Measurements from ENCODE around the gene LYVE1.

The LYVE1 gene

GRCh38 chr11:10591741-10592140 is 23.3 kb upstream of the LYVE1 start:
- DNase-seq (ENCODE audit: low read depth) = no peak

- no peak for DNase-seq (ENCODE audit: low read depth)
Measured at GRCh38 chr11:10590218-10590915, 21.9 kb upstream of the LYVE1 start.

GRCh38 chr11:10588904-10589303 is 20.4 kb upstream of the LYVE1 start:
- no peak for DNase-seq (ENCODE audit: low read depth)

- no peak for DNase-seq (ENCODE audit: low read depth)
Measured at GRCh38 chr11:10587995-10588394, 19.5 kb upstream of the LYVE1 start.

GRCh38 chr11:10587388-10587787 is 18.9 kb upstream of the LYVE1 start:
- no peak for DNase-seq (ENCODE audit: low read depth)

- no peak for DNase-seq (ENCODE audit: low read depth)
Measured at GRCh38 chr11:10584071-10584501, 15.6 kb upstream of the LYVE1 start.

GRCh38 chr11:10581481-10582019 is 13.1 kb upstream of the LYVE1 start:
- DNase-seq (ENCODE audit: low read depth) = no peak

GRCh38 chr11:10580623-10581022 is 12.2 kb upstream of the LYVE1 start:
- DNase-seq (ENCODE audit: low read depth) = no peak

GRCh38 chr11:10579700-10580099 is 11.2 kb upstream of the LYVE1 start:
- no peak for DNase-seq (ENCODE audit: low read depth)

- DNase-seq (ENCODE audit: low read depth) = no peak
Measured at GRCh38 chr11:10576035-10576398, 7.6 kb upstream of the LYVE1 start.

- DNase-seq (ENCODE audit: low read depth) = no peak
Measured at GRCh38 chr11:10575346-10576034, 7.0 kb upstream of the LYVE1 start.

GRCh38 chr11:10573556-10573955 is 5.1 kb upstream of the LYVE1 start:
- no peak for DNase-seq (ENCODE audit: low read depth)

- DNase-seq (ENCODE audit: low read depth) = no peak
Measured at GRCh38 chr11:10573028-10573427, 4.6 kb upstream of the LYVE1 start.

- no peak for DNase-seq (ENCODE audit: low read depth)
Measured at GRCh38 chr11:10572533-10572932, 4.1 kb upstream of the LYVE1 start.

GRCh38 chr11:10567446-10567845 is 1.0 kb downstream of the LYVE1 start:
- no peak for DNase-seq (ENCODE audit: low read depth)

GRCh38 chr11:10566257-10566957 is 2.1 kb downstream of the LYVE1 start:
- DNase-seq (ENCODE audit: low read depth) = no peak

- DNase-seq (ENCODE audit: low read depth) = no peak
Measured at GRCh38 chr11:10565493-10565892, 3.0 kb downstream of the LYVE1 start.

GRCh38 chr11:10564696-10565318 is 3.7 kb downstream of the LYVE1 start:
- no peak for DNase-seq (ENCODE audit: low read depth)

- DNase-seq (ENCODE audit: low read depth) = no peak
Measured at GRCh38 chr11:10564030-10564429, 4.4 kb downstream of the LYVE1 start.

- DNase-seq (ENCODE audit: low read depth) = no peak
Measured at GRCh38 chr11:10561947-10562346, 6.5 kb downstream of the LYVE1 start.

- no peak for DNase-seq (ENCODE audit: low read depth)
Measured at GRCh38 chr11:10561043-10561818, 7.2 kb downstream of the LYVE1 start.

GRCh38 chr11:10558288-10558687 is 10.2 kb downstream of the LYVE1 start:
- no peak for DNase-seq (ENCODE audit: low read depth)
